ENCODE data around the gene PLCD3. TPM values are rescaled to one million over a fixed set of nuclear protein-coding genes. Genes with fewer than 3 reads are reported as not detected.

PLCD3 gene
- total and polyA plus RNA-seq, 2 of the 13 experiments (the other 11 are each of a cell fraction or from before 2014, with no cell fraction given), result 11.3 to 39.1 TPM

DNA sequence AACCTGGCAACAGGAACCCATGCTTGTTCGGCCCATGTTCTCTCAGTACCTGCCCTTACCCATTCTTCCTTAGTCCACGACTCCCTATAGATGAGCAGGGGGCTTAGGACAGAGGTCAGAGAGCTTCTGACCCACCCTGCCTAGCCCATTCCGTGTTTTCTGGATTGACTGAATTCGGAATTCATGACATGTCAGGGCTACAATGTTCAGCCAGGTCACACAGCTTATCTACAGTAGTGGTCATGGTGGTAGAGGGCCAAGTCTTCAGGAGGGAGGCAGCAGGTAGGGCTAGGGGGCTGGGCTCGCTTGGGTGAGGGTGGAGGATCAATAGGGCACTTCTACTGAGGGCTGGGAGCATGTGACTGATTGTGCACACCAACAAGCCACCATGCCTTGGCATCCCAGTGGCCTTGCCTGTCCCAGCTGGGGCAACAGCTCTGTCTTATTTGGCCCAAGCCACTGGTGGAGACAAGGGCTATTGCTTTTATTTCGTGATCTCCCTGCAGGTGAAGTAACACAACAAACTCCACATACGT is 32.5 kb upstream of the PLCD3 start:
- peaks cover 15 to 22% of the 10 kb centered on the region in 2 experiments for H3K36me3 ChIP-seq (replicated peaks in 1 of 2; ENCODE audit: control insufficient read depth in 1 of 2, insufficient read depth in 2 of 2, low read length in 2 of 2)
- H4K20me1 ChIP-seq (ENCODE audit: insufficient read depth, low read length), result no peaks in the 10 kb centered on the region
- H3K4me2 ChIP-seq (ENCODE audit: low read depth, low read length), result no peak overlapping the region
- ChIA-PET CTCF (ENCODE audit: low intra/inter-chr PET ratio, low total read pairs) (no interaction called here), POLR2A (interaction anchor here (5.4 to 24.3 kb wide), 3 partner anchors 4 to 35 kb away, joined by 182 to 2487 read pairs (median 2487); partner anchors contain the start of genes HEXIM1 and HEXIM2)
- H3K27me3 ChIP-seq (ENCODE audit: control insufficient read depth in 1 of 2, insufficient read depth in 2 of 2, low read length in 2 of 2), result no peaks in the 10 kb centered on the region; a peak in 1 of 5 replicates
- DNase-seq (ENCODE audit: low spot score) (no peak), ATAC-seq (no peak), FAIRE-seq (no peak)
- BruUV-seq (replicated peaks), result no TSS peak
- intact Hi-C loops (cut with micrococcal nuclease; ENCODE audit: unreplicated experiment), result no loop called here
- no peaks in the 10 kb centered on the region for H3K9me3 ChIP-seq (ENCODE audit: low read length)
- H3K79me2 ChIP-seq (ENCODE audit: insufficient read depth, low read length), result peaks cover 30% of the 10 kb centered on the region
- no peak overlapping the region for H2AFZ ChIP-seq (ENCODE audit: low read length)
- WGBS (ENCODE audit: low lambda C conversion rate), result 95% methylated on average over 7 of the region's 7 CpGs
- in situ Hi-C loops (cut with HindIII; ENCODE audit: extremely low pct_ligation_motif_present, low pct_unique_long_range_greater_than_20kb), result no loop called here
- no peak overlapping the region for H3K9ac ChIP-seq (ENCODE audit: insufficient read depth, low read depth, low read length)
- no peak overlapping the region for H3K4me3 ChIP-seq (replicated peaks in 1 of 3; ENCODE audit: insufficient read depth in 1 of 3, low read depth in 2 of 3, low read length in 3 of 3)
- peak overlapping the region; percentile 12 for H3K27ac ChIP-seq (ENCODE audit: extremely low read length, insufficient read depth, low read length)
- peaks cover 38% of the 10 kb centered on the region for H3K4me1 ChIP-seq (ENCODE audit: insufficient read depth, low read length)
- TF ChIP-seq ZC3H13 (CRISPR knock-in tag; IDR thresholded peaks at IDR 0.05) (no peak), POLR2G (IDR thresholded peaks at IDR 0.05; ENCODE audit: low read depth, low read length) (peak; percentile 54; the same call in 1 of the 2 replicates), RCOR2 (CRISPR knock-in tag; IDR thresholded peaks at IDR 0.05) (no peak), ZNF780A (CRISPR knock-in tag; IDR thresholded peaks at IDR 0.05) (no peak), ZNF446 (CRISPR knock-in tag; IDR thresholded peaks at IDR 0.05) (no peak), TEAD3 (CRISPR knock-in tag; optimal IDR thresholded peaks at IDR 0.05; ENCODE audit: borderline replicate concordance) (peak; percentile 58), SALL1 (CRISPR knock-in tag; IDR thresholded peaks at IDR 0.05) (no peak)
- TF ChIP-seq, protein P1, sequence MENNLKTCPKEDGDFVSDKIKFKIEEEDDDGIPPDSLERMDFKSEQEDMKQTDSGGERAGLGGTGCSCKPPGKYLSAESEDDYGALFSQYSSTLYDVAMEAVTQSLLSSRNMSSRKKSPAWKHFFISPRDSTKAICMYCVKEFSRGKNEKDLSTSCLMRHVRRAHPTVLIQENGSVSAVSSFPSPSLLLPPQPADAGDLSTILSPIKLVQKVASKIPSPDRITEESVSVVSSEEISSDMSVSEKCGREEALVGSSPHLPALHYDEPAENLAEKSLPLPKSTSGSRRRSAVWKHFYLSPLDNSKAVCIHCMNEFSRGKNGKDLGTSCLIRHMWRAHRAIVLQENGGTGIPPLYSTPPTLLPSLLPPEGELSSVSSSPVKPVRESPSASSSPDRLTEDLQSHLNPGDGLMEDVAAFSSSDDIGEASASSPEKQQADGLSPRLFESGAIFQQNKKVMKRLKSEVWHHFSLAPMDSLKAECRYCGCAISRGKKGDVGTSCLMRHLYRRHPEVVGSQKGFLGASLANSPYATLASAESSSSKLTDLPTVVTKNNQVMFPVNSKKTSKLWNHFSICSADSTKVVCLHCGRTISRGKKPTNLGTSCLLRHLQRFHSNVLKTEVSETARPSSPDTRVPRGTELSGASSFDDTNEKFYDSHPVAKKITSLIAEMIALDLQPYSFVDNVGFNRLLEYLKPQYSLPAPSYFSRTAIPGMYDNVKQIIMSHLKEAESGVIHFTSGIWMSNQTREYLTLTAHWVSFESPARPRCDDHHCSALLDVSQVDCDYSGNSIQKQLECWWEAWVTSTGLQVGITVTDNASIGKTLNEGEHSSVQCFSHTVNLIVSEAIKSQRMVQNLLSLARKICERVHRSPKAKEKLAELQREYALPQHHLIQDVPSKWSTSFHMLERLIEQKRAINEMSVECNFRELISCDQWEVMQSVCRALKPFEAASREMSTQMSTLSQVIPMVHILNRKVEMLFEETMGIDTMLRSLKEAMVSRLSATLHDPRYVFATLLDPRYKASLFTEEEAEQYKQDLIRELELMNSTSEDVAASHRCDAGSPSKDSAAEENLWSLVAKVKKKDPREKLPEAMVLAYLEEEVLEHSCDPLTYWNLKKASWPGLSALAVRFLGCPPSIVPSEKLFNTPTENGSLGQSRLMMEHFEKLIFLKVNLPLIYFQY (CRISPR knock-in tag; IDR thresholded peaks at IDR 0.05; ENCODE audit: borderline replicate concordance), result no peak
- TF ChIP-seq, protein P2, sequence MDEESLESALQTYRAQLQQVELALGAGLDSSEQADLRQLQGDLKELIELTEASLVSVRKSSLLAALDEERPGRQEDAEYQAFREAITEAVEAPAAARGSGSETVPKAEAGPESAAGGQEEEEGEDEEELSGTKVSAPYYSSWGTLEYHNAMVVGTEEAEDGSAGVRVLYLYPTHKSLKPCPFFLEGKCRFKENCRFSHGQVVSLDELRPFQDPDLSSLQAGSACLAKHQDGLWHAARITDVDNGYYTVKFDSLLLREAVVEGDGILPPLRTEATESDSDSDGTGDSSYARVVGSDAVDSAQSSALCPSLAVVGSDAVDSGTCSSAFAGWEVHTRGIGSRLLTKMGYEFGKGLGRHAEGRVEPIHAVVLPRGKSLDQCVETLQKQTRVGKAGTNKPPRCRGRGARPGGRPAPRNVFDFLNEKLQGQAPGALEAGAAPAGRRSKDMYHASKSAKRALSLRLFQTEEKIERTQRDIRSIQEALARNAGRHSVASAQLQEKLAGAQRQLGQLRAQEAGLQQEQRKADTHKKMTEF (CRISPR knock-in tag; IDR thresholded peaks at IDR 0.05), result no peak
- TF ChIP-seq, protein P3, sequence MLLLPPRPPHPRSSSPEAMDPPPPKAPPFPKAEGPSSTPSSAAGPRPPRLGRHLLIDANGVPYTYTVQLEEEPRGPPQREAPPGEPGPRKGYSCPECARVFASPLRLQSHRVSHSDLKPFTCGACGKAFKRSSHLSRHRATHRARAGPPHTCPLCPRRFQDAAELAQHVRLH (CRISPR knock-in tag; IDR thresholded peaks at IDR 0.05; ENCODE audit: borderline replicate concordance, low read depth), result 0 out of 2 replicates have a peak, but pooled peaks have one; percentile 15
- TF ChIP-seq, protein P4, sequence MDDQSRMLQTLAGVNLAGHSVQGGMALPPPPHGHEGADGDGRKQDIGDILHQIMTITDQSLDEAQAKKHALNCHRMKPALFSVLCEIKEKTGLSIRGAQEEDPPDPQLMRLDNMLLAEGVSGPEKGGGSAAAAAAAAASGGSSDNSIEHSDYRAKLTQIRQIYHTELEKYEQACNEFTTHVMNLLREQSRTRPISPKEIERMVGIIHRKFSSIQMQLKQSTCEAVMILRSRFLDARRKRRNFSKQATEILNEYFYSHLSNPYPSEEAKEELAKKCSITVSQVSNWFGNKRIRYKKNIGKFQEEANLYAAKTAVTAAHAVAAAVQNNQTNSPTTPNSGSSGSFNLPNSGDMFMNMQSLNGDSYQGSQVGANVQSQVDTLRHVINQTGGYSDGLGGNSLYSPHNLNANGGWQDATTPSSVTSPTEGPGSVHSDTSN (CRISPR knock-in tag; IDR thresholded peaks at IDR 0.05; ENCODE audit: borderline replicate concordance), result no peak
- TF ChIP-seq, protein P5, sequence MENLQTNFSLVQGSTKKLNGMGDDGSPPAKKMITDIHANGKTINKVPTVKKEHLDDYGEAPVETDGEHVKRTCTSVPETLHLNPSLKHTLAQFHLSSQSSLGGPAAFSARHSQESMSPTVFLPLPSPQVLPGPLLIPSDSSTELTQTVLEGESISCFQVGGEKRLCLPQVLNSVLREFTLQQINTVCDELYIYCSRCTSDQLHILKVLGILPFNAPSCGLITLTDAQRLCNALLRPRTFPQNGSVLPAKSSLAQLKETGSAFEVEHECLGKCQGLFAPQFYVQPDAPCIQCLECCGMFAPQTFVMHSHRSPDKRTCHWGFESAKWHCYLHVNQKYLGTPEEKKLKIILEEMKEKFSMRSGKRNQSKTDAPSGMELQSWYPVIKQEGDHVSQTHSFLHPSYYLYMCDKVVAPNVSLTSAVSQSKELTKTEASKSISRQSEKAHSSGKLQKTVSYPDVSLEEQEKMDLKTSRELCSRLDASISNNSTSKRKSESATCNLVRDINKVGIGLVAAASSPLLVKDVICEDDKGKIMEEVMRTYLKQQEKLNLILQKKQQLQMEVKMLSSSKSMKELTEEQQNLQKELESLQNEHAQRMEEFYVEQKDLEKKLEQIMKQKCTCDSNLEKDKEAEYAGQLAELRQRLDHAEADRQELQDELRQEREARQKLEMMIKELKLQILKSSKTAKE (CRISPR knock-in tag; IDR thresholded peaks at IDR 0.05; ENCODE audit: borderline replicate concordance), result 0 out of 2 replicates have a peak, but pooled peaks have one; percentile 20
- TF ChIP-seq, protein P6, sequence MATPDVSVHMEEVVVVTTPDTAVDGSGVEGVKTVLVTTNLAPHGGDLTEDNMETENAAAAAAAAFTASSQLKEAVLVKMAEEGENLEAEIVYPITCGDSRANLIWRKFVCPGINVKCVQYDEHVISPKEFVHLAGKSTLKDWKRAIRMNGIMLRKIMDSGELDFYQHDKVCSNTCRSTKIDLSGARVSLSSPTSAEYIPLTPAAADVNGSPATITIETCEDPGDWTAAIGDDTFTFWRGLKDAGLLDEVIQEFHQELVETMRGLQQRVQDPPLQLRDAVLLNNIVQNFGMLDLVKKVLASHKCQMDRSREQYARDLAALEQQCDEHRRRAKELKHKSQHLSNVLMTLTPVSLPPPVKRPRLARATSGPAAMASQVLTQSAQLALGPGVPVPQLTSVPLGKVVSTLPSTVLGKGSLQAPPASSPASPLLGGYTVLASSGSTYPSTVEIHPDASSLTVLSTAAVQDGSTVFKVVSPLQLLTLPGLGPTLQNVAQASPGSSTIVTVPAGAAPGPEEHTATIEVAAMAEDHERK (CRISPR knock-in tag; IDR thresholded peaks at IDR 0.05; ENCODE audit: low read depth), result no peak
